GM23248 (cell line): ENCODE measurements around the gene SNAP29.

Experiments used
- EZH2 ChIP-seq: fragments of 200-600 bp; sonication (generic); IDR thresholded peaks from 2 replicates; pipeline ENCODE4 v1.6.1; 2018; ENCODE audit warnings: antibody characterized with exemption, mild to moderate bottlenecking; ENCODE audit not compliant: insufficient read depth, poor library complexity, severe bottlenecking
- EZH2phosphoT487 ChIP-seq: fragments of 200-600 bp; sonication (generic); IDR thresholded peaks from 2 replicates; pipeline ENCODE4 v1.6.1; 2018; ENCODE audit warnings: antibody characterized with exemption, moderate library complexity, mild to moderate bottlenecking, low read depth; ENCODE audit not compliant: insufficient read depth

DNA sequence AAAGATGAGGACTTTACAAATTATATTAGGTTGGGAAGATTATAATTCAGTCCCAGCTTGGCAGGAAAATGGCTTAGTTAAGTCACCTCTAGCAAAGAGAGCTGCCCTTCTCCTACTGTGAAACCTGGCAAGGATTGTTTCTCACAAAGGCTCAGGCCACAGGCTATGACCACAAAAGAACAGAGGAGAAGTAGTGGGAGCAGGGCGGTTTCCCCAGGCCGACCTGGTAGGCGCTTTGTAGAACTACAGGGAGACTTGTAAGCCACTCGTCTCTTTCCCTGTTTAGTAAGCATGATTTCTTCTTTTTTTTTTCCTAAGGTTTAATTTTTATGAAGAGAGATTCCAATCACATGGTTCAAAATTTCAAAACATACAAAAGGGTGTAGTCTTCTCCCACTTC lies 4.6 kb downstream of the SNAP29 start:
- no peak for TF ChIP-seq EZH2
- TF ChIP-seq EZH2phosphoT487: no peak
